Measurements from ENCODE around the gene ARHGAP33. TPM values are rescaled to one million over a fixed set of nuclear protein-coding genes. Genes with fewer than 3 reads are reported as not detected.

The ARHGAP33 gene
- total RNA-seq, 3 donors from 2014 or later: 5.1 to 17.7 (median 12.8) TPM

GRCh38 chr19:35816262-35816661 is 40.9 kb downstream of the ARHGAP33 start:
- Histone ChIP-seq H3K4me3 (no peak overlapping the region), H3K27me3 (peaks cover 0 to 35% of the 10 kb centered on the region in 2 donors), H3K36me3 (no peaks in the 10 kb centered on the region), H3K27ac (no peak overlapping the region), H3K4me1 (no peaks in the 10 kb centered on the region), H3K9me3 (no peaks in the 10 kb centered on the region)
- TF ChIP-seq POLR2A (IDR thresholded peaks at IDR 0.05): no peak
- TF ChIP-seq POLR2AphosphoS5 (IDR thresholded peaks at IDR 0.05): no peak
- no peak for TF ChIP-seq CTCF (IDR thresholded peaks at IDR 0.05)
- no peak for DNase-seq (ENCODE audit: low spot score in 2 of 2)
- intact Hi-C loops (cut with DNase I; ENCODE audit: low total_unique reads): no loop called here

- Histone ChIP-seq H3K36me3 (no peaks in the 10 kb centered on the region), H3K4me3 (no peak overlapping the region), H3K9me3 (no peaks in the 10 kb centered on the region), H3K27me3 (peaks cover 0 to 32% of the 10 kb centered on the region in 2 donors), H3K4me1 (no peaks in the 10 kb centered on the region), H3K27ac (no peak overlapping the region)
- no peak for TF ChIP-seq CTCF (IDR thresholded peaks at IDR 0.05)
- TF ChIP-seq POLR2AphosphoS5 (IDR thresholded peaks at IDR 0.05): no peak
- TF ChIP-seq POLR2A (IDR thresholded peaks at IDR 0.05): no peak
- intact Hi-C loops (cut with DNase I; ENCODE audit: low total_unique reads): no loop called here
- no peak for DNase-seq (ENCODE audit: low spot score in 2 of 2)
Observed at GRCh38 chr19:35816846-35817245, 41.5 kb downstream of the ARHGAP33 start.

GRCh38 chr19:35818445-35818844 is 43.1 kb downstream of the ARHGAP33 start:
- H3K27me3 ChIP-seq: peaks cover 0 to 26% of the 10 kb centered on the region in 2 donors

GRCh38 chr19:35822579-35822978 is 47.2 kb downstream of the ARHGAP33 start:
- no peaks in the 10 kb centered on the region for H3K4me1 ChIP-seq
- H3K36me3 ChIP-seq: no peaks in the 10 kb centered on the region
- TF ChIP-seq POLR2AphosphoS5 (IDR thresholded peaks at IDR 0.05): no peak
- no peak for TF ChIP-seq POLR2A (IDR thresholded peaks at IDR 0.05)
- TF ChIP-seq CTCF (IDR thresholded peaks at IDR 0.05): no peak
- intact Hi-C loops (cut with DNase I; ENCODE audit: low total_unique reads): no loop called here
- H3K27ac ChIP-seq: no peak overlapping the region
- H3K27me3 ChIP-seq: peaks cover 0 to 30% of the 10 kb centered on the region in 2 donors
- no peak for DNase-seq (ENCODE audit: low spot score in 2 of 2)
- H3K9me3 ChIP-seq: no peaks in the 10 kb centered on the region
- no peak overlapping the region for H3K4me3 ChIP-seq

More at GRCh38 chr19:35818445-35818844, 43.1 kb downstream of the ARHGAP33 start:
- Histone ChIP-seq H3K36me3 (no peaks in the 10 kb centered on the region), H3K27ac (no peak overlapping the region), H3K4me3 (no peak overlapping the region), H3K4me1 (no peaks in the 10 kb centered on the region), H3K9me3 (no peaks in the 10 kb centered on the region)
- DNase-seq (ENCODE audit: low spot score in 2 of 2): no peak
- intact Hi-C loops (cut with DNase I; ENCODE audit: low total_unique reads): no loop called here
- TF ChIP-seq CTCF (IDR thresholded peaks at IDR 0.05) (no peak), POLR2AphosphoS5 (IDR thresholded peaks at IDR 0.05) (no peak), POLR2A (IDR thresholded peaks at IDR 0.05) (no peak)

- H3K27me3 ChIP-seq: peaks cover 0 to 22% of the 10 kb centered on the region in 2 donors
- no peaks in the 10 kb centered on the region for H3K4me1 ChIP-seq
- no peaks in the 10 kb centered on the region for H3K9me3 ChIP-seq
- H3K27ac ChIP-seq: no peak overlapping the region
- H3K36me3 ChIP-seq: no peaks in the 10 kb centered on the region
- DNase-seq (ENCODE audit: low spot score in 2 of 2): no peak
- TF ChIP-seq POLR2A (IDR thresholded peaks at IDR 0.05) (no peak), POLR2AphosphoS5 (IDR thresholded peaks at IDR 0.05) (no peak), CTCF (IDR thresholded peaks at IDR 0.05) (no peak)
- no peak overlapping the region for H3K4me3 ChIP-seq
- intact Hi-C loops (cut with DNase I; ENCODE audit: low total_unique reads): no loop called here
Observed at GRCh38 chr19:35824150-35824549, 48.8 kb downstream of the ARHGAP33 start.
